HepG2 (cell line): Measurements from ENCODE around the gene STMN1. TPM values are rescaled to one million over a fixed set of nuclear protein-coding genes. Genes with fewer than 3 reads are reported as not detected.

ENCODE experiments used
- FIP1L1 ChIP-seq: fragments of 200-400 bp; formaldehyde crosslinking; IDR thresholded peaks from 2 replicates; pipeline ENCODE4 v1.6.1; 2018; ENCODE audit warnings: low read depth, mild to moderate bottlenecking, low read length, moderate library complexity, borderline replicate concordance; ENCODE audit not compliant: insufficient read depth
- KIAA2018 ChIP-seq: sonication (generic); formaldehyde crosslinking; IDR thresholded peaks from 2 replicates; pipeline ENCODE4 v1.5.0; 2020; ENCODE audit warnings: mild to moderate bottlenecking, missing genetic modification reagents, borderline replicate concordance
- UBTF ChIP-seq: sonication (generic); formaldehyde crosslinking; IDR thresholded peaks from 2 replicates; pipeline ENCODE4 v1.4.0; 2020; ENCODE audit warnings: mild to moderate bottlenecking, missing genetic modification reagents
- polyA plus RNA-seq, 8 experiments: library from polyadenylated mRNA; depleted of rRNA in 3 of 8; stranded (reverse) in 7 of 8; unstranded in 1 of 8; fragments of >200 nt; fragmentation: Illumina TruSeq in 4 of 8; extraction: Trizol in 4 of 8; gene quantifications; 2 replicates each; pipeline versions ENCODE4 v1.2.1 to v1.2.3, GENCODE V29; 2011 to 2016; ENCODE audit warnings: low read depth in 4 of 8, missing spikeins in 1 of 8, mixed read lengths in 1 of 8; ENCODE audit not compliant: insufficient read depth in 1 of 8
- total RNA-seq, 5 experiments: library from RNA; depleted of rRNA; stranded (reverse); fragments of >200 nt; fragmentation: Illumina TruSeq; extraction: Trizol; gene quantifications; 2 replicates each; pipeline ENCODE4 v1.2.3, GENCODE V29; 2016; ENCODE audit warnings: low read depth in 1 of 5

STMN1 gene
- total and polyA plus RNA-seq, 2 of the 13 experiments (the other 11 are each of a cell fraction or from before 2014, with no cell fraction given): 45.9 to 409 TPM

- TF ChIP-seq KIAA2018 (CRISPR knock-in tag): no peak
- no peak for TF ChIP-seq FIP1L1
- TF ChIP-seq UBTF: no peak
These were observed 11.8 kb upstream of the STMN1 start (continued) for GRCh38 chr1:25917996-25918395.
